Fibroblast of lung (primary cell): Measurements from ENCODE around the gene RIOK1.

Experiments
- CTCF ChIP-seq, 2 donors: IDR thresholded peaks in 1 of 2; conservative IDR thresholded peaks in 1 of 2; 1 replicate in 1 of 2; 2 replicates in 1 of 2; pipeline ENCODE4 v1.5.1; 2011 to 2012; ENCODE audit warnings: low read length in 2 of 2, control low read depth in 1 of 2, inconsistent platforms in 1 of 2, low read depth in 1 of 2, mild to moderate bottlenecking in 1 of 2
- EZH2 ChIP-seq: IDR thresholded peaks from 2 replicates; pipeline ENCODE4 v1.5.1; 2012; ENCODE audit warnings: low read length, control low read depth, mild to moderate bottlenecking; ENCODE audit errors: missing control alignments

DNA sequence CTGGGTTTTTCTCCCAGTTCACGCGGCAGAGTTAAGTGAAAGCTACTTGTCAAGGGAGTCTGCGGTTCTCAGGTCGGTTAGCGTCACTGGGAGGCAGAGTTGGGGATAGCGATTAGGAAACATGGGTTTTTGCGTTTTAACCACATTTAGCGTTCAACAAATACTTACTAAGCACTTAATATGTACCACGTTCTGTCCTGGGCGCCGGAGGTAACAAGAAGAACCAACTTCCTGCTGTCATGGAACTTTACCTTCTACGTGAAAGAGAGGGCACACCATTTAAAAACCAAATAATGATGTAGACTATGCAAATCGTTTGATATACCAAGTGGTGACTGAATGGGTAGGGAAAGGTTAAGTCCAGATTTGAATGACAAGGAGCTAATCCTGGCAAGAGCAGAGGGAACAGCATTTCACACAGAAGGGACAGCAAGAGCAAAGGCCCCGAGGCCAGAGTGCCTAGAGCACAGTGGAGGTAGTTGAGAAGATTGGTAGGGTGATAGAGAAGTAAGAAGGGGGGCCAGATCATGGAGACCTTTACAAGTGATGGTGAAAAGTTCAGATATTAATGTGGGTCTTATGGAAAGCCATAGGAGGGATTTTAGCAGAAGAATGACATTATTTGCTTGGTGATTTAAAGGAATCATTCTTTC is 744 bp downstream of the RIOK1 start:
- TF ChIP-seq CTCF (conservative IDR thresholded peaks at IDR 0.05 in 1 of 2, IDR thresholded peaks at IDR 0.05 in 1 of 2; ENCODE audit: low read depth in 1 of 2, low read length in 2 of 2) = no peak
- no peak for TF ChIP-seq EZH2
